Calu3 (cell line): Measurements from ENCODE around the gene DNAH6. TPM values are rescaled to one million over a fixed set of nuclear protein-coding genes. Genes with fewer than 3 reads are reported as not detected.

Experiments
- BruUV-seq: library from RNA; stranded (reverse); fragments of 400-500 nt; replicated peaks from 2 replicates; lab custom pipeline; 2021; lab: Mats Ljungman, UMichigan
- CTCF ChIA-PET: fragments of 300-600 bp; sonication (Branson Sonifier 250); formaldehyde crosslinking; loops from one replicate; lab custom pipeline; 2022; ENCODE audit warnings: antibody characterized with exemption; lab: Charles Lee
- DNase-seq: peaks from one replicate; pipeline ENCODE4 v3.0.0; 2022
- H3K27ac Mint-ChIP-seq: one replicate; pipeline ENCODE4 v1.8.0; 2022; ENCODE audit warnings: mixed read lengths; ENCODE audit not compliant: unreplicated experiment
- H3K27me3 Mint-ChIP-seq: one replicate; pipeline ENCODE4 v1.8.0; 2022; ENCODE audit warnings: mixed read lengths; ENCODE audit not compliant: unreplicated experiment
- H3K36me3 Mint-ChIP-seq: one replicate; pipeline ENCODE4 v1.8.0; 2022; ENCODE audit warnings: mild to moderate bottlenecking, moderate library complexity, mixed read lengths; ENCODE audit not compliant: insufficient read depth, unreplicated experiment
- H3K4me1 Mint-ChIP-seq: one replicate; pipeline ENCODE4 v1.8.0; 2022; ENCODE audit warnings: mild to moderate bottlenecking, low read depth, mixed read lengths; ENCODE audit not compliant: unreplicated experiment
- H3K4me3 Mint-ChIP-seq: one replicate; pipeline ENCODE4 v1.8.0; 2022; ENCODE audit warnings: mild to moderate bottlenecking, low read depth, moderate library complexity, mixed read lengths; ENCODE audit not compliant: unreplicated experiment
- H3K9me3 Mint-ChIP-seq: one replicate; pipeline ENCODE4 v1.8.0; 2022; ENCODE audit warnings: low read depth, mixed read lengths; ENCODE audit not compliant: unreplicated experiment
- intact Hi-C: fragments of 100-400 bp; cut with micrococcal nuclease; formaldehyde crosslinking; loops from one replicate; pipeline ENCODE4 v1.10.0; 2022; ENCODE audit not compliant: unreplicated experiment
- total RNA-seq: library from RNA; stranded (reverse); gene quantifications from 2 replicates; pipeline ENCODE4 v1.2.3, GENCODE V29; 2022
- TF ChIP-seq, protein P1 (sequence below): fragments of 200-600 bp; IDR thresholded peaks from one replicate; pipeline ENCODE4 v1.8.0; 2022; ENCODE audit warnings: antibody characterized with exemption; ENCODE audit not compliant: unreplicated experiment

The DNAH6 gene
- total RNA-seq, 1 experiment from 2014 or later: 1.3 TPM

DNA sequence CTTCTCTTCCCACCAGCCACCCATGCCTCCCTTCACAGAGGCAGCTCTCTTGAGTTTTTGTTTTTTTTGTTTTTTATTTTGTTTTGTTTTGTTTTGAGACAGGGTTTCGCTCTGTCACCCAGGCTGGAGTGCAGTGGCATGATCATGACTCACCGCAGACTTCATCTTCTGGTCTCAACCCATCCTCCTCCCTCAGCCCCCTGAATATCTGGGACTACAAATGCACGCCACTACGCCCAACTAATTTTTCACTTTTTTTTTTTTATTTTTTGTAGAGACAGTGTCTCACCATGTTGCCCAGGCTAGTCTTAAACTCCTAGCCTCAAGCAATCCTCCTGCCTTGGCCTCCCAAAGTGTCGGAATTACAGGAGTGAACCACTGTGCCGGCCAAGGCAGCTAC lies 203.1 kb downstream of the DNAH6 start:
- H3K27ac Mint-ChIP-seq: no peak overlapping the region
- BruUV-seq: no TSS peak

DNA sequence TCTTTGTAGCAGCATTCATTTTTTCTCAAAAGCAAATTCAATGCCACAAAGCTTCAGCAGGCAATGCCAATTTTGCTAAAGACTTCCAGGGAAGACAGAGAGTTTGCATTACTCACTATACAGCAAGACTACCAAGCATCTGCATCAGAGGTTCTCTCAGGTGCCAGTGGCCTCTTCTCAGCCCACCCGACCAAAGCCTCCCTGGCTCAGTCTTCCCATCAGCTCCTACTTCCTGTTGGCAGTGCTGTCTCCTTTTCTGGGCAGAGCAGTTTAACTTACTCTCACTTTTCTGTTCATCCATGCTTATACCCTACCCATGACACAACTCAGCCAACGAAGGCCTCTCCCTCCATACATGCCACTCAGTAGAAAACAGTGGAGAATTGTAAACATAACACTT lies 207.5 kb downstream of the DNAH6 start:
- DNase-seq: no peak
- Mint-ChIP-seq H3K27me3 (peaks cover 17% of the 10 kb centered on the region), H3K4me3 (no peak overlapping the region), H3K36me3 (no peaks in the 10 kb centered on the region), H3K9me3 (no peaks in the 10 kb centered on the region), H3K4me1 (no peaks in the 10 kb centered on the region), H3K27ac (no peak overlapping the region)
- CTCF ChIA-PET: no interaction called here
- no TSS peak for BruUV-seq
- TF ChIP-seq, protein P1, sequence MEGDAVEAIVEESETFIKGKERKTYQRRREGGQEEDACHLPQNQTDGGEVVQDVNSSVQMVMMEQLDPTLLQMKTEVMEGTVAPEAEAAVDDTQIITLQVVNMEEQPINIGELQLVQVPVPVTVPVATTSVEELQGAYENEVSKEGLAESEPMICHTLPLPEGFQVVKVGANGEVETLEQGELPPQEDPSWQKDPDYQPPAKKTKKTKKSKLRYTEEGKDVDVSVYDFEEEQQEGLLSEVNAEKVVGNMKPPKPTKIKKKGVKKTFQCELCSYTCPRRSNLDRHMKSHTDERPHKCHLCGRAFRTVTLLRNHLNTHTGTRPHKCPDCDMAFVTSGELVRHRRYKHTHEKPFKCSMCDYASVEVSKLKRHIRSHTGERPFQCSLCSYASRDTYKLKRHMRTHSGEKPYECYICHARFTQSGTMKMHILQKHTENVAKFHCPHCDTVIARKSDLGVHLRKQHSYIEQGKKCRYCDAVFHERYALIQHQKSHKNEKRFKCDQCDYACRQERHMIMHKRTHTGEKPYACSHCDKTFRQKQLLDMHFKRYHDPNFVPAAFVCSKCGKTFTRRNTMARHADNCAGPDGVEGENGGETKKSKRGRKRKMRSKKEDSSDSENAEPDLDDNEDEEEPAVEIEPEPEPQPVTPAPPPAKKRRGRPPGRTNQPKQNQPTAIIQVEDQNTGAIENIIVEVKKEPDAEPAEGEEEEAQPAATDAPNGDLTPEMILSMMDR: no peak
- intact Hi-C loops: no loop called here

More for the DNA sequence above, 203.1 kb downstream of the DNAH6 start:
- intact Hi-C loops: no loop called here
- Mint-ChIP-seq H3K27me3 (peaks cover 21% of the 10 kb centered on the region), H3K36me3 (no peaks in the 10 kb centered on the region), H3K9me3 (no peaks in the 10 kb centered on the region), H3K4me1 (no peaks in the 10 kb centered on the region), H3K4me3 (no peak overlapping the region)
- CTCF ChIA-PET: no interaction called here
- TF ChIP-seq, protein P1: no peak
- DNase-seq: no peak

DNA sequence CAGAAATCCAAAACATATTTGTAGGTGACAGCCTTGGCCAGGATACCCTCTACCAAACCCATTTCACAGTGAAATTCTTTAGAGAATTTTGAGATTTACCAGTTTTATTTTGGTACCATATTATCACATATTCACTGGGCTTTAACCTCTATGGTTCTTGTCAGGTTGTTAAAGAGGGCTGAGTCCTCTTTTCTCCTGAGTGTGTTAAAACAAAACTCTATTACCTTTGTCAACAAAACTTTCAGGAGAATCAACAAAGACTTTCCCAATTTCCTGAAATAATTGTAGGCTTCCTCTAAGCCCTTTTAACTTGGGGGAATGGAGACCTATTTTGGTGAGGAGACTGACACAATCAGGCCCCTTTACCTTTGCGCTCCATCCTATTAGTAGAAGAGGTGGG lies 209.4 kb downstream of the DNAH6 start:
- no peaks in the 10 kb centered on the region for H3K4me1 Mint-ChIP-seq
- no peak for DNase-seq
- intact Hi-C loops: no loop called here
- no peaks in the 10 kb centered on the region for H3K36me3 Mint-ChIP-seq
- peaks cover 28% of the 10 kb centered on the region for H3K27me3 Mint-ChIP-seq
- no peak overlapping the region for H3K4me3 Mint-ChIP-seq
- no peak overlapping the region for H3K27ac Mint-ChIP-seq
- TF ChIP-seq, protein P1: no peak
- BruUV-seq: no TSS peak
- CTCF ChIA-PET: no interaction called here
- H3K9me3 Mint-ChIP-seq: no peaks in the 10 kb centered on the region

DNA sequence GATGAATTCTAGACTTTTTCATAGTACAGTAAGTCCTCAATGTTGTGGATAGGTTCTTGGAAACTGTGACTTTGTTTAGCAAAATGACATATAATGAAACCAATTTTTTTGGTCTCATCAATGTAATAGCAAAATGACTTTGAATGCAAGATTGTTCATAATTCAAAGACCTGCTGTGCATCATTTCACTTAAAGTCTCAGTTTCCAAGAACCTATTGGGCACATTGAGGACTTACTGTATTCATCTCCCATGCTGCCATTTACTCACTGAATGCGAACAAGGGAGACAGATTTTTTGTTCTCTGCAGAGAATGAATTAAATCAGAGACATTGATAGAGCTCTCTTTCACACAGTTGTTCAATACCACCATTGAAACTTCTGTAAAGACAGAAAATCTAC lies 211.0 kb downstream of the DNAH6 start:
- intact Hi-C loops: no loop called here
- no TSS peak for BruUV-seq
- H3K4me3 Mint-ChIP-seq: no peak overlapping the region
- no peaks in the 10 kb centered on the region for H3K36me3 Mint-ChIP-seq
- CTCF ChIA-PET: no interaction called here
- no peaks in the 10 kb centered on the region for H3K9me3 Mint-ChIP-seq
- no peaks in the 10 kb centered on the region for H3K4me1 Mint-ChIP-seq
- no peak overlapping the region for H3K27ac Mint-ChIP-seq
- TF ChIP-seq, protein P1: no peak
- H3K27me3 Mint-ChIP-seq: peaks cover 28% of the 10 kb centered on the region
- no peak for DNase-seq
